Renal cortex interstitium (tissue), 11 donors: ENCODE results near the gene ACYP2. TPM values are rescaled to one million over a fixed set of nuclear protein-coding genes. Genes with fewer than 3 reads are reported as not detected.
A peak's percentile ranks its signal among the peaks of the same experiment; 100 is the strongest.
"Not testable (repeated sequence)": the region's sequence is repeated elsewhere in the genome, so short reads cannot be mapped to it uniquely, and the experiment has no call there.

Source experiments
- DNase-seq, 11 donors: peaks; one replicate each; pipeline ENCODE4 v3.0.0-alpha.2; 2013; ENCODE audit warnings: low read depth in 9 of 11, low spot score in 4 of 11; ENCODE audit errors: extremely low read depth in 1 of 11
- polyA plus RNA-seq, 3 donors: library from polyadenylated mRNA; unstranded; fragments of 120-200 nt; gene quantifications; one replicate each; pipeline ENCODE4 v1.2.1, GENCODE V29; 2013; ENCODE audit not compliant: insufficient read length in 3 of 3

ACYP2 gene
- polyA plus RNA-seq, 3 donors = 16.7 to 20.8 (median 19.8) TPM

DNA sequence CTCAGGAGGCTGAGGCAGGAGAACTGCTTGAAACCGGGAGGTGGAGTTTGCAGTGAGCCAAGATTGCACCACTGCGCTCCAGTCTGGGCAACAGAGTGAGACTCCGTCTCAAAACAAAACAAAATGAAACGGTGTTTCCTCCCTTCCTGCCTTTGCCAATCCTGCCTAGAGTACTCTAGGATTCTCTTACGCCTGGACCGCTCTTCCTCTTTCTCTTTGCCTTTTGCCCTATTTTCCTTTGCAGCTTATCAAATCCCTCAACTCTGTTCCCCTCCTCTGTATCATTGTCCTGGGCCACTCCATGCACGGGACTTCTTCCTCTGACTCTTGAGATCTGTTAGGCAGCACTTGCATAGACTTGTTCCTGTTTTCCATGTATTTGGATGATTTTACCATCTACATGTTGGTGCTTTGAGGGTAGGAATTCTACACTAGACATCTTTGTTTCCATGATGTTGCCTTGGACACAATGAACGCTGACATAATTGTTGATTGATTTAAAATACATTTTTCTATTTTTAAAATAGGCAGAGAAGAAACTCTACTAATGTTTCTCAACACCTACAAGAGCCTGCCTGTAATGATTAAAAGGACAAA lies 24.8 kb upstream of the ACYP2 start:
- DNase-seq = no peak

GRCh38 chr2:54092940-54093339 lies 22.5 kb upstream of the ACYP2 start:
- DNase-seq = no peak

DNA sequence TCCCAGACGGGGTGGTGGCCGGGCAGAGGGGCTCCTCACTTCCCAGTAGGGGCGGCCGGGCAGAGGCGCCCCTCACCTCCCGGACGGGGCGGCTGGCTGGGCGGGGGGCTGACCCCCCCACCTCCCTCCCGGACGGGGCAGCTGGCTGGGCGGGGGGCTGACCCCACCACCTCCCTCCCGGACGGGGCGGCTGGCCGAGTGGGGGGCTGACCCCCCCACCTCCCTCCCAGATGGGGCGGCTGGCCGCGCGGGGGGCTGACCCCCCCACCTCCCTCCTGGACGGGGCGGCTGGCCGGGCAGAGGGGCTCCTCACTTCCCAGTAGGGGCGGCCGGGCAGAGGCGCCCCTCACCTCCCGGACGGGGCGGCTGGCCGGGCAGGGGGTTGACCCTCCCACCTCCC lies 20.0 kb upstream of the ACYP2 start:
- not testable (repeated sequence) for DNase-seq

GRCh38 chr2:54096141-54096540 lies 19.3 kb upstream of the ACYP2 start:
- not testable (repeated sequence) for DNase-seq

GRCh38 chr2:54097124-54097523 lies 18.3 kb upstream of the ACYP2 start:
- DNase-seq = no peak

GRCh38 chr2:54099370-54099769 lies 16.0 kb upstream of the ACYP2 start:
- DNase-seq = no peak

GRCh38 chr2:54099829-54100585 lies 15.4 kb upstream of the ACYP2 start:
- no peak for DNase-seq

DNA sequence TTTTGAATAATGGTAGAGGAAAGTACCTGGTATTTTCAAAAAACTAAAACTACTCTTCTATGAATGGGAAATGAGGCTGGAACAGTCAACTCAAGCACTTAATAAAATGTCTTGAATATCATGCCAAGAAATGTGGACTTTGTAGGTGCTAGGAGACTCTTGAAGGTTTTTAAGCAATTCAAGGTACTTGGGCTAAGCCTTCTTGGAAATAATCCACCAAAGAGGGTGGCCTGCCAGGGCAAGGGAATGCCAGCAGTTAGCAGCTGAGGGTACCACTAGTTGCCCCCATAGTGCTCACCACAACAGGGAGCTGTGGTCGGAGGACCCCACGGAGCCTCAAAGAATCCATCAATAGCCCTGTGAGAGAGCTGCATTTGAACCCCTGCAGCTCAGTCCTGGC lies 14.6 kb upstream of the ACYP2 start:
- DNase-seq = no peak

- DNase-seq = peak in 1 of 11 donors; percentile 28
These were observed 11.7 kb upstream of the ACYP2 start for GRCh38 chr2:54103454-54104314.

DNA sequence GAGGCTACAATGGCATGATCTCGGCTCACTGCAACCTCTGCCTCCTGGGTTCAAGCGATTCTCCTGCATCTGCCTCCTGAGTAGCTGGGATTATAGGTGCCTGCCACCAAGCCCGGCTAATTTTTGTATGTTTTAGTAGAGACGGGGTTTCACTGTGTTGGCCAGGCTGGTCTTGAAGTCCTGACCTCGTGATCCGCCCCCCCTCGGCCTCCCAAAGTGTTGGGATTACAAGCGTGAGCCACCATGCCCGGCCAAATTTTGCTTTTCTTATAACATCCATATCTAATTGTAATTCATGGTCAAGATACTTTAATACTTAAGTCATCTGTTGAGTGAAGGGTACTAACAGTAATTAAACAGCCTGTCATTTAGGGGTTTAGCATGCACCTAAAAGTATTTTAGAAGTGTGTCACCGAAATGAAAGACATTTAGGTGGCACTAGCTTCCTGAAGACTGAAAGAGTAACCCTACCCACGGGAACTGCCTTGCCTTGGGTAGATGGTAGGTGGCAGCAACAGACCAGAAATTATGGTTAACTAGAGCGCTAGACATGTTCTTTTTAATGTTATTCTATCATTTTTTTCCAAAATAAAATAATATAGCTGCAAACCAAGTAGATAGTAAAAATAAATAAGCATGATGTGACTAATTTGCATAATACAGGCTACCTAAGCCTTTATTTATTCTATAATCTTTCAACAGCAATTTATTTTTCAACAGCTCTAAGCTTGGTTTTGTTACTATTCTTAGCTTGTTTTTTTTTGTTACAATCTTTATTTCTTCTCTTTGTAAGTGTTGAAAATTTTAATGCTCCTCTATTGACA lies 8.6 kb upstream of the ACYP2 start:
- DNase-seq = no peak

DNA sequence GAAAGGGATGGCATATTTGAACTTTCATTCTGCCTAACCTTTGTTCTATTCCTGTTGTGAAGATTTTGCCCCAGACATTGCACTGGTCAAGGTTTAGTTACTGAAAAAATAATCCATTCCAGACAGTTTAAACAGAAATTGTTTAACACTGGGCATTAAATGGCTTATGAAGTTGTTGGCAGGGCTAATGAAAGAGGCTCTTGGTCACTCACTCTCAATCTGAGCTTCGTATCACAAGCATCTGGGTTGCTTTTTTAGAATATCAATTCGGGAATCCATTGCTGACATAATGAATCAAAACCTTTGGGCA lies 8.0 kb upstream of the ACYP2 start:
- DNase-seq = no peak

- no peak for DNase-seq
These were observed 7.4 kb upstream of the ACYP2 start for GRCh38 chr2:54107903-54108615.

GRCh38 chr2:54109848-54110247 lies 5.6 kb upstream of the ACYP2 start:
- DNase-seq = no peak

DNA sequence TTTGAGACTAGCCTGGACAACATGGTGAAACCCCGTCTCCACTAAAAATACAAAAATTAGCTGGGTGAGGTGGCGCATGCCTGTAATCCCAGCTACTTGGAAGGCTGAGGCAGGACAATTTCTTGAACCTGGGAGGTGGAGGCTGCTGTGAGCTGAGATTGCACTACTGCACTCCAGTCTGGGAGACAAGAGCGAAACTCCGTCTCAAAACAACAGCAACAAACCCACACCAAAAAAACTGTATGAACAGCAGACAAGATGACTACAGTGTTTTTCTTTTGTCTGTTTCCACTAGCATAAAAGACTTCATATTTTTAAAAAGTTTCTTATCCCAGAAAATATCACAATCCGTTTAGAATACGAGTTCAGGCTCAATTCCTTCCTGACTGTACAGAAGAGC lies 936 bp upstream of the ACYP2 start:
- not testable (repeated sequence) for DNase-seq

DNA sequence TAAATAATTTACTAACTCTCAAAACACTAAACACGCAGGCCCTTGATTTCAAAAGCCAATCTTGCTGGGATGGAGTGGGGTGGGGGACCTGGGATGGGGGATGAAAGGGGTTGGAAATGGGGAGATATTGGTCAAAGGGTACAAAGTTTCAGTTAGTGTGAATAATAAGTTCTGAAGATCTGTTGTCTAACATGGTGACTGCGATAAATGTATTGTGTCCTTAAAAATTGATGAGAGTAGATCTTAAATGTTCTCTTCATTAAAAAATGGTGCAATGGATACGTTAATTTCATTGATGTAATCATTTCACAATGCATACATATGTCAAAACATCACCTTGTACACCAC lies 505 bp upstream of the ACYP2 start:
- DNase-seq = no peak

DNA sequence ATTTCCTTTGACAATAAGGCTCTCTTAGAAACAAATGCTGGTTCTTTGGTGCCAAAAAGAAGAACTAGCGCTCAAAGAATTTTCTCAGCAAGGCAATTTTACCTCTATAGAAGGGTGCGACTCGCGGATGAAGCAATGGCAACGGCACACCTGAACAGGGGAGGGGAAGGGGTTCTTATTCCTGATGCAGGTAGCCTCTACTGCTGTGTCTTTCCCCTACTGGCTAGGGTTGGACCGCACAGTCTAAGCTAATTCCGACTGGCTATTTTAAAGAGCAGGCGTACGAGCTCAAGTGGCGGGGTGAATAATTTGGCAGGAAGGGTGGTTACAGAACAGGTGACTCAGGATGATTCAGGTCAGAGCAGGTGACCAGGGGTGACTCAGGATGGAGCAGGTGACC lies 1.2 kb downstream of the ACYP2 start:
- DNase-seq = not testable (repeated sequence)

DNA sequence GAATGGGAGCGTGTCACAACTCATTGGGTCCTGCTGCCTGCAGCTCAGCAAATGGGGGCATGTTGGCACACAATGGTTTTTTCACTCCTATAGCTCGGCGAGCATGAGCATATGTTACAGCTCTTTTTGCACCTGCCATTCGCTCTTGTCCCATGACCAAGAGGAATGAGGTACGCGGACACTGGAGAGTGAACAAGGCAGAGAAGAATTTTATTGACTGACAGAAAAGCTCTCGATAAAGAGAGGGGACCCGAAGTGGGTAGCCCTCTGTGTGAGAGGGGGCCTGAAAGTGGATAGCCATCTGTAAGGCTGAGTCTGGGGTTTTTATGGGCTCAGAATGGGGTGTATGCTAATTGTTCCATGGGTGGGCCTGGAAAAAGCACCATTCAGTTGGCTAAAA lies 5.5 kb downstream of the ACYP2 start:
- no peak for DNase-seq

- DNase-seq = no peak
These were observed 6.9 kb downstream of the ACYP2 start for GRCh38 chr2:54122171-54122935.
